Right lung (tissue), 10 donors: ENCODE data around the gene PLEKHA4. TPM values are rescaled to one million over a fixed set of nuclear protein-coding genes. Genes with fewer than 3 reads are reported as not detected.
"Not testable (repeated sequence)": the region's sequence is repeated elsewhere in the genome, so short reads cannot be mapped to it uniquely, and the experiment has no call there.

Source experiments
- DNase-seq, 2 donors: peaks; one replicate each; pipeline ENCODE4 v3.0.0-alpha.2; 2013
- long read RNA-seq, 8 donors: transcript quantifications; one replicate each; lab custom pipeline, GENCODE V29; 2026
- polyA plus RNA-seq, 5 donors: library from polyadenylated mRNA; unstranded; fragments of 120-200 nt; gene quantifications; one replicate each; pipeline versions ENCODE4 v1.2.1 to v1.2.3, GENCODE V29; 2013; ENCODE audit warnings: inconsistent platforms in 1 of 5, low replicate concordance in 1 of 5; ENCODE audit not compliant: insufficient read length in 5 of 5, insufficient read depth in 1 of 5

PLEKHA4 gene, protein sequence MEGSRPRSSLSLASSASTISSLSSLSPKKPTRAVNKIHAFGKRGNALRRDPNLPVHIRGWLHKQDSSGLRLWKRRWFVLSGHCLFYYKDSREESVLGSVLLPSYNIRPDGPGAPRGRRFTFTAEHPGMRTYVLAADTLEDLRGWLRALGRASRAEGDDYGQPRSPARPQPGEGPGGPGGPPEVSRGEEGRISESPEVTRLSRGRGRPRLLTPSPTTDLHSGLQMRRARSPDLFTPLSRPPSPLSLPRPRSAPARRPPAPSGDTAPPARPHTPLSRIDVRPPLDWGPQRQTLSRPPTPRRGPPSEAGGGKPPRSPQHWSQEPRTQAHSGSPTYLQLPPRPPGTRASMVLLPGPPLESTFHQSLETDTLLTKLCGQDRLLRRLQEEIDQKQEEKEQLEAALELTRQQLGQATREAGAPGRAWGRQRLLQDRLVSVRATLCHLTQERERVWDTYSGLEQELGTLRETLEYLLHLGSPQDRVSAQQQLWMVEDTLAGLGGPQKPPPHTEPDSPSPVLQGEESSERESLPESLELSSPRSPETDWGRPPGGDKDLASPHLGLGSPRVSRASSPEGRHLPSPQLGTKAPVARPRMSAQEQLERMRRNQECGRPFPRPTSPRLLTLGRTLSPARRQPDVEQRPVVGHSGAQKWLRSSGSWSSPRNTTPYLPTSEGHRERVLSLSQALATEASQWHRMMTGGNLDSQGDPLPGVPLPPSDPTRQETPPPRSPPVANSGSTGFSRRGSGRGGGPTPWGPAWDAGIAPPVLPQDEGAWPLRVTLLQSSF
- 10 to 100 TPM; 12.9 to 23.2 (median 15.5) TPM for polyA plus RNA-seq
- long read RNA-seq, donor 1, partial matches to known transcripts = 0 of 4 reads
- long read RNA-seq, donor 1, other reads (novel, unspliced or antisense) = 0 of 4 reads
- long read RNA-seq, donor 2 = 0 reads
- long read RNA-seq, donor 3, partial matches to known transcripts = 0 of 1 reads
- long read RNA-seq, donor 3, other reads (novel, unspliced or antisense) = 0 of 1 reads
- long read RNA-seq, donor 4, partial matches to known transcripts = 125 of 126 reads
- long read RNA-seq, donor 4, other reads (novel, unspliced or antisense) = 0 of 126 reads
- long read RNA-seq, donor 5, partial matches to known transcripts = 0 of 6 reads
- long read RNA-seq, donor 5, other reads (novel, unspliced or antisense) = 0 of 6 reads
- long read RNA-seq, donor 6, partial matches to known transcripts = 203 of 227 reads
- long read RNA-seq, donor 6, other reads (novel, unspliced or antisense) = 22 of 227 reads
- long read RNA-seq, donor 7, partial matches to known transcripts = 340 of 376 reads
- long read RNA-seq, donor 7, other reads (novel, unspliced or antisense) = 35 of 376 reads
- long read RNA-seq, donor 8, partial matches to known transcripts = 0 of 2 reads
- long read RNA-seq, donor 8, other reads (novel, unspliced or antisense) = 0 of 2 reads

DNA sequence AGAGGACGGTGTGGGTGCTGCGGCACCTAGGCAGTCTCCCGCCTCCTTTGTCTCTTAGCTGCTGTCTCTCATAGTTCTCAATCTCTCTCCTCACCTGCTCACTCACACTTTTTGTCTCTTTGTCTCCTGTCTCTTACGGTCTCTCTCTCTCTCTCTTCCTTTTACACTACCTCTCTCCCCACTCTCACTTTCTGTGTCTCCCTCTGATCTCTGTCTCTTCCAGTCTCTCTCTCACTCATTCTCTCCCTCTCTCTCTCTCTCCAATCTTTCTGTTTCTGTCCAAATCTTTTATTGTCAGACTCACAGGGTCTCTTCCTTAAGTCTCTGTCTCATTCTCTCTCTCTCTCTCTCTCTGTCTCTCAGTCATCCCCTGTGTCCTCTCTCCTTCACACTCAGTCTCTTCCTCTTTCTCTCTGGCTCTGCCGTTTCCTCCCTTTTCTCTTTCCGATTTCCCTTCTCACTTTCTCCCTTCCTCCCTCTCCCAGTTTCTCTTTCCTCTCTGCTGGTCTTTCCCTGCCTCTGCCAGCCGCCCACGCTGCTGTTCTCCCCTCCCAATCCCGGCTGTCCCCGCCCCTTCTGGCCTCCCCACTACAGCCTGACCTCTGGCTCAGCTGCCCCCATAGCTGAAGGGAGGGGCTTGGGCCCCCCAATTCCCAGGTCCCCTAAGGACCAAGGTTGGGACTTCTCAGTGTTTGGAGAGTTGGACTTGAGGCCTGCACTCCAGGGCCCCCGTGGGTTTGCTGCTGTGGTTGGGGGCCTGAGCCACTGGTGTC lies at the start of gene PLEKHA4:
Gene PLEKHA4 (minus strand): TSS at position 504 of the 773 bp plus-strand sequence. CDS start 997 bp downstream, outside the sequence.
- DNase-seq = peak in 1 of 2 donors; percentile 45

DNA sequence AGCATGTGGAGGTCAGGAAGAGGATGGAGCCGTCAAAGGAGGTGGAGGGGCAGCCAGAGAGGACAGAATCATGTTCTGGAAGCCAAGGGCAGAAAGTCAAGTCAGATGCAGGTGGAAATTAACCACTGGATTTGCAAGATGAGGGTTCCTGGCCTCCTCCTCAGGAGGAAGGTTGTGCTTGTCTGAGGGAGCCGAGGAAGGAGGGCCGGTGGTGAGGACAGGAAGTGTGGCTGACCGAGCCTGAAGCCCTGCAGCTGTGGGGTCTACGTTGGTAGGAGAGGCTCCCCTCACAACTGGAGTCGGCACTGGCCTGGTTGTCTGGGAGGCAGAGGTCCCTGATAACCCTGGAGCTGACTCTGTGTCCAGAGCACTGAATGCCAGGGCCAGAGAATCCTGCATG lies 49.7 kb upstream of the PLEKHA4 start:
- DNase-seq = no peak

DNA sequence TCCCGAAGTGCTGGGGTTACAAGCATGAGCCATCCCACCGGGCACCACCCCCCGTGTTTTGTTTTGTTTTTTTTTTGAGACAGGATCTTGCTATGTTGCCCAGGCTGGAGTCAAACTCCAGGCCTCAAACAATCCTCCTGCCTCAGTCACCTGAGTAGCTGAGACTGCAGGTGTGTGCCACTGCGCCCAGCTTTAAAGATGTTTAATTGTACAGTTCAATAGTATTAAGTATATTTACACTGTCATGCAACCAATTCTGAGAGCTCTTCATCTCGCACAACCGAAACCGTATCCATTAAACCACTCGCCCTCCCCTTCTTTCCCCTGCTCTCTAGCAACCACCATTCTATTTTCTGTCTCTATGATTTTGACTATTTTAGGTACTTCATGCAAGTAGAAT lies 47.3 kb upstream of the PLEKHA4 start:
- DNase-seq = no peak

DNA sequence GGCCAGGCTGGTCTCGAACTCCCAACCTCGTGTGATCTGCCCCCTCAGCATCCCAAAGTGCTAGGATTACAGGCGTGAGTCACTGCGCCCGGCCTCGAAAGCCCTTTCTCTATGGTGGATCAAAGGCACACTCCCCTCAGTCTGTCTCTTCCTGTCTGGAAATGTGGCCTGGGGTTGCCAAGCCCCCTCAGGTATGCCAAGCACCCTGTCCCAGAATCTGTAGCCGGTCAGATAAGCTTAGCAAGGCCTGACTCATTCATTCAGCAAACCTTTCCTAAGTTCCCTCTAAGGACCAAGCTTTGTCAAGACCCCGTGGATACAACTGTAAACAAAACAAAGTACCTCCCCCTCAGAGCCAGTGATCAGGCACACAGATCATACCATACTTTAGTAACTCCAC lies 45.8 kb upstream of the PLEKHA4 start:
- no peak for DNase-seq

DNA sequence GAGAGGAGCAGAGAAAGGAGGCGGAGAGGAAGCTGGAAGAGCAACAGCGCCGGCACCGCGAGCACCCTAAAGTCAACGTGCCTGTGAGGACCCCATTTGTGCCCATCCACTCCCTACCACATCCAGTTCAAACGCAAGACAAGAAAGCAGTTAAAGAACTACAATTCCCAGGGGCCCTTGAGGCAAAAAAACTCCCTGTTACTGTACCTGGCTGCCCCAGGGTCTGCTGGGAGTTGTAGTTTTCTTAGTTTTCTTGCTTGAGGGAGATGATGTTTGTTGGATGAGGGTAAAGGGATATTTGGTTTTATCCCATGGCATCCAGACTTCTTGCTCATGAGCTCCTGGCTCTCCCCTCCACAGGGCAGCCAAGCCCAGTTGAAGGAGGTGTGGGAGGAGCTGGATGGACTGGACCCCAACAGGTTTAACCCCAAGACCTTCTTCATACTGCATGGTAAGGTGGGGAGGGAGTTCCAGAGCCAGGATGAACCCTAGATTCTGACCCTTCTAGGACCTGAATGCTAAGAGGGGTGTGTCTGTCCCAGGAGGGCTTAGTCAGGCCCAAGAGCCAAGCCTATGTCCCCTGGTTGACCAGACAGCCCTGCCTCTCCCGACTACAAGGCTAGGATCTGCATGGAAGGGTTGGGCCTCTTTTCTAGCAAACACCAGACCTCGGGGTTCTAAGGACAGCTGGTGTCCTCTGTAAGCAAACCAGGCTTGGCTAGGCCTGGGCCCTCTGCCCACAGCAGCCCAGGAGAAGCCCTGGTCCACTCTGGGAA lies 44.9 kb upstream of the PLEKHA4 start:
- DNase-seq = no peak

DNA sequence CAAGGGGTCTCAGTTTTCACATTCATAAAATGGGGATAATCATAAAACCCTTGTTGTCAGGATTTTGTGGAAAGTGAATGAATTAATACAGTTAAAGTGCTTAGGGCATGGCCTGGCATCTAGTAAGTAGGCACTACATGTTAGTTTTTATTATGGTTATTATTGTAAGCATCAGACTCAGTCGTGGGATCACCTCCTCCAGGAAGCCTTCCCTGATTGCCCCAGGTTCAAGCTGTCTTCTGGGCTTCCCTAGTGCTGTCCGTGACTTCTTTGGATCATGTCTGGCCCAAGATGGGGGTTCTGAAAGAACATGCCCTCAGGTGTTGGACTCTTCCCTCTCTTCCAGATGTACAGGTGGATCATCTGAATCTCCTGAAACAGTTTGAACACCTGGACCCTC lies 42.4 kb upstream of the PLEKHA4 start:
- no peak for DNase-seq

DNA sequence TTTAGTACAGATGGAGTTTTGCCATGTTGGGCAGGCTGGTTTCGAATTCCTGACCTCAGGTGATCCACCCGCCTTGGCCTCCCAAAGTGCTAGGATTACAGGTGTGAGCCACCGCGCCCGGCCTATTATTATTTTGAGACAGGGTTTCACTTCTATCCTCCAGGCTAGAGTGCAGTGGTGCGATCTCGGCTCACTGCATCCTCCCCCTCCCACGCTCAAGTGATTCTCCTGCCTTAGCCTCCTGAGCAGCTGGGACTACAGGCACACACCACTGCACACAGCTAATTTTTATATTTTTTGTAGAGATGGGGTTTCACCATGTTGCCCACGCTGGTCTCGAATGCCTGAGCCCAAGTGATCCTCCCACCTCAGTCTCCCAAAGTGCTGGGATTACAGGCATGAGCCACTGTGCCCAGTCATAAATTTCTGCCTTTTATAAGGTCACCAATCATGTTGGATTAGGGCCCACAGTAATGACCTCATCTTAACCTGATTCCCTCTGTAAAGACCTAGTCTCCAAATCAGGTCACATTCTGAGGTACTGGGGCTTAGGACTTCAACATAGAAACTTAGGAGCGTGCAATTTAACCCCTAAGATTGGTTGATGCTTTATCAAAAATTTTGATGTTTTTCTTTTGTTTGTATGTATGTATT lies 41.1 kb upstream of the PLEKHA4 start:
- not testable (repeated sequence) for DNase-seq

DNA sequence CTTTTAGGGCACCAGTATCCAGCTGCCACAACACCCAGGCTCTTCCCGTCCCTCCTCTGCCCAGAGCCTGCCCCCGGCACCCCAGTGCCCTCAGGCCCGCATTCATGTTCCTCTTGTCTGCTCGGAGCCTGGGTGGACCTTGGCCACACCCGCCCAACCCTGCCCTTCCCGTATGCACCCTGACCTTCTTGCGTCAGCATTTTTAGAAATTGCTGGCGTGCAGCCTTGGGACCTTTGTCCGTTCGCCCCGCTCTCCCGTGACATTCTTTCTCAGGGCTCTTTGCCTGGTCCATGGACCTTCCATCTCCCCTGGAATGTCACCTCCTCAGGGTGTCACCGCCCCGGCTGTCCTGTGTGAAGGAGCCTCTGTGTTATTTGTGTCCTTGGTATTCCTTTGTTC lies 39.3 kb upstream of the PLEKHA4 start:
- no peak for DNase-seq

DNA sequence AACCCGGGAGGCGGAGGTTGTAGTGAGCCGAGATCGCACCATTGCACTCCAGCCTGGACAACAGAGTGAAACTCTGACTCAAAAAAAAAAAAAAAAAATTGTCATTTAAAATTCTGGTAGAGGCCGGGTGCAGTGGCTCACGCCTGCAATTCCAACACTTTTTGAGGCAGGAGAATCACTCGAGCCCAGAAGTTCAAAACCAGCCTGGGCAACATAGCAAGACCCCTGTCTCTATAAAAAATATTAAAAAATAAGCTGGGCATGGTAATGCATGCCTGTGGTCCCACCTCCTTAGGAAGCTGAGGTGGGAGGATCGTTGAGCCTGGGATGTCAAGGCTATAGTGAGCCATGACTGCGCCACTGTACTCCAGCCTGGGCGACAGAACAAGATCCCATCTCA lies 37.9 kb upstream of the PLEKHA4 start:
- DNase-seq = no peak

DNA sequence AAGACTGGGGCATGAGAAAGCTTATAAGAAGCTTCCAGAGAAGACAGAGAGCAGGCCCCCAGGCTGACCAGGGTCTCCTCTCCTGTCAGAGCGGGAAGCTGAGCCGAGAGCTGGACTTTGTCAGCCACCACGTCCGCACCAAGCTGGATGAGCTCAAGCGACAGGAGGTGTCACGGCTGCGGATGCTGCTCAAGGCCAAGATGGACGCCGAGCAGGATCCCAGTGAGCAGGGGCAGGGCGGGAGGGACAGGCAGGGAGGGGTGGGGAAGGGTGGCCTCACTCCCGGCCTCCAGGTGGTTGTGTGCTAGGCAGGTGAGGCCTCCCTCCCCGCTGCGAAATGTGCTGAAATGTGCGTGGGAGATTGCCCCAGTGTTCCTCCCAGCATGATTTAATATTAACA lies 37.2 kb upstream of the PLEKHA4 start:
- DNase-seq = no peak

DNA sequence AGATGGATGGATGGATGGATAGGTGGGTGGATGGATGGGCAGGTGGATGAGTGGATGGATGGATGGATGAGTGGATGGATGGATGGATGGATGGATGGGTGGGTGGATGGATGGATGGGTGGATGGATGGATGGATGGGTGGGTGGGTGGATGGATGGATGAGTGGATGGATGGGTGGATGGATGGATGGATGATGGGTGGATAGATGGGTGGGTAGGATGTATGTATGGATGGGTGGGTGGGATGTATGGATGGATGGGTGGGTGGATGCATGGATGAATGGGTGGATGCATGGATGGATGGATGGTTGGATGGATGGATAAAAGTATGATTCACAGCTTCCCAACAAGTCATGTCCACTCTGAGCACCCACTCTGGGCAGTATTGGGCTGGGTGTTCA lies 35.4 kb upstream of the PLEKHA4 start:
- DNase-seq = not testable (repeated sequence)

DNA sequence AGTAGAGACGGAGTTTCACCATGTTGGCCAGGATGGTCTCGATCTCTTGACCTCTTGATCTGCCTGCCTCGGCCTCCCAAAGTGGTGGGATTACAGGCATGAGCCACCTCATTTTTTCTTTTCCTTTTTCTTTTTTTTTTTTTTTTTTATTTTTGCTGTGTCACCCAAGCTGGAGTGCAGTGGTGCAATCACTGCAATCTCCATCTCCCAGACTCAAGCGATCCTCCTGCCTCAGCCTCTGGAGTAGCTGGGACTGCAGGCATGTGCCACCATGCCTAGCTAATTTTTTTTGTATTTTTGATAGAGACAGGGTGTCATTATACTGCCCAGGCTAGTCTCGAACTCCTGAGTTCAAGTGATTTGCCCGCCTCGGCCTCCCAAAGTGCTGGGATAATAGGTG lies 33.9 kb upstream of the PLEKHA4 start:
- not testable (repeated sequence) for DNase-seq

DNA sequence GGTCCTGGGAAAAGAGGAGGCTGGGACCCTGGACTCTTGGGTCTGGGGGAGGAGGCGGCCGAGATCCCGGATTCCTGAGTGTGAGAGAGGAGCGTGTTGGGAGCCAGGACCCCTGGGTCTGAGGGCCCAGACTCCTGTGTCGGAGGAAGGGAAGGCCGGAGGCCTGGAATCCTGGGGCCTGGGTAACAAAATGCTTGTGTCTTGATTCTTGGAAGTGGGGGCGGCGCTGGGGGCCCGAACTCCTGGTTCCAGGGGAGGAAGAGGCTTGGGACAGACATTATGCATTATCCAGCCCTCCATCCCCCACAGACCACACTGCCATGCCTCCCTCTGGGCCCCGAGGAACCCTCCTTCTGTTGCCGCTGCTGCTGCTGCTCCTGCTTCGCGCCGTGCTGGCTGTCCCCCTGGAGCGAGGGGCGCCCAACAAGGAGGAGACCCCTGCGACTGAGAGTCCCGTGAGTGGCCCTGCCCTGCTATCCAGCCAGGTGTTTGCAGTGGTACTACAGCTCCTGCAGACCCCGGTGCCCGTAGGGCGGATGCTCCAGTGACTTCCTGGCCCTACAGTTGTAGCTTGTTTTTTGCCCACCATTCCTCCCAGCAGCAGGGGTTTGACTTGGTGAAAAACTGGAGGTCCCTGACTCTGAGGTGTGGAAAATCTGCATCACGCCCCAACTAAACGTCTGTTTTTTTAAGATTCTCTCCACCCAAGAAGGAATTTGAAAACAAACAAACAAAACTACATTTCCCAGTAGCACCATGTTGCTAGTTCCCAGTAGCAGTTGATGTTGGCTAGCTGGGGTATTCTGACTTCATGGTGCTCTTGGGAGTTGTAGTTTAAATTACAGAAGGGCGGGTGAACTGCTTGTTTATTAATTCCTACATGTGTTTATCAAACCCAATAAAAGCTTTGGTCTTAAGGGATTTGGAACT lies 32.3 kb upstream of the PLEKHA4 start:
- DNase-seq = no peak

DNA sequence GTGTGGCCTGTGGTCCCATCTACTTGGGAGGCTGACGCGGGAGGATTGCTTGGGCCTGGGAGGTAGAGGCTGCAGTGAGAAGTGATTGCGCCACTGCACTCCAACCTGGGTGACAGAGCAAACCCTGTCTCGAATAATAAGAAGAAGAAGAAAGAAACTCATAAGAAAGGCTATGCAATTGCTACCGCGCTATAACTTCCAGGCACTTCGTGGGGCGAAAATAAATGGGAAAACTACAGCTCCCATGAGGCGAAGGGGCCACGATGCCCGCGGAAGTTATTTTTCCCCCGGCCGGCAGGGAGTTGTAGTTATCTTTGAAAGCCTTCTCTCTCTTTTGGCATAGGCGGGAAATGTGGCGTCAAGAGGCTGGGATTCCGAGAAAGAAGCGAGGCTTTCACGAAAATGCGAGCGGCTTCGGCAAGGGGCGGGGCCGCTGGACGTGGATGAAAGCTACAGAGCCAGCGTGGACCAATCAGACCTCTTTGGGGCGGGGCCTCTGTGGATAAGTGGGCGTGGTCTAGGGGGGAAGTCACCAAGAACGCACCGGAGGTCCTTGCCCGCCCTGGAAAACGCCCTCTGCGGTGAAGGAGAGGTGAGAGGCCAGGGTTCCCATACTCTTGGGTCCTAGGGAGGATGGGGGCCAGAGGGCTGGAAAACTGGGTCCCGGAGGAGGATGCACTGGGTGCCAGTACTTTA lies 31.5 kb upstream of the PLEKHA4 start, which contains the start of gene NUCB1:
Gene NUCB1 (plus strand): TSS at position 532 of the 696 bp plus-strand sequence. CDS start 485 bp downstream, outside the sequence.
- peak; percentile 99 for DNase-seq

DNA sequence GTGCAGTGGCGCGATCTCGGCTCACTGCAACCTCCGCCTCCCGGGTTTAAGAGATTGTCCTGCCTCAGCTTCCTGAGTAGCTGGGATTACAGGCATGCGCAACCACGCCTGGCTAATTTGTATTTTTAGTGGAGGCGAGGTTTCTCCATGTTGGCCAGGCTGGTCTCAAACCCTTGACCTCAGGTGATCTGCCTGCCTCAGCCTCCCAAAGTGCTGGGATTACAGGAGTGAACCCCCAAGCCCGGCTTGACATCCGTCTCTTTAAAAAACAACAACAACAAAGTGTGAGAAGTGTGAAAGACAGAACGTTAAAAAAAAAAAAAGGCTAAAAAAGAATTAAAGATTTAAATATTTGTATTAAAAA lies 31.0 kb upstream of the PLEKHA4 start:
- not testable (repeated sequence) for DNase-seq

DNA sequence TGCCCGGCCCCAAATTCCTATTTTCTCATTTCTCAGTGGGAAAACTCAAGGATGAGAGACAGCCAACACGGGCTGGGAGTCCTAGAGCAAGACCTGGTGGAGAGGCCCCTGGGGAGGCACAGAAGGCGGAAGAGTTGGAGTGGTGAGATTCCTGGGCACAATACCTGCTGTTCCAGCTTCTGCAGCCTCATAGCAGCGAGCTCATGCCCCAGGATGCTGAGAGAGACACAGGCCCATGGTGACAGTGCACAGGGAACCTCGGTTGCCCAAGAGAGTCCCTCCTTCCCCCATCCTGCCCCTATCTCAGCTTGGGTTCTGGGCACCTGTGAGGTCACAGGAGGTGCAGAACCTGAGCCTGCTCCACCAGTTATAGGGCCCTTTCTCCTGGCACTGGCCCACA lies 28.8 kb upstream of the PLEKHA4 start:
- DNase-seq = no peak

DNA sequence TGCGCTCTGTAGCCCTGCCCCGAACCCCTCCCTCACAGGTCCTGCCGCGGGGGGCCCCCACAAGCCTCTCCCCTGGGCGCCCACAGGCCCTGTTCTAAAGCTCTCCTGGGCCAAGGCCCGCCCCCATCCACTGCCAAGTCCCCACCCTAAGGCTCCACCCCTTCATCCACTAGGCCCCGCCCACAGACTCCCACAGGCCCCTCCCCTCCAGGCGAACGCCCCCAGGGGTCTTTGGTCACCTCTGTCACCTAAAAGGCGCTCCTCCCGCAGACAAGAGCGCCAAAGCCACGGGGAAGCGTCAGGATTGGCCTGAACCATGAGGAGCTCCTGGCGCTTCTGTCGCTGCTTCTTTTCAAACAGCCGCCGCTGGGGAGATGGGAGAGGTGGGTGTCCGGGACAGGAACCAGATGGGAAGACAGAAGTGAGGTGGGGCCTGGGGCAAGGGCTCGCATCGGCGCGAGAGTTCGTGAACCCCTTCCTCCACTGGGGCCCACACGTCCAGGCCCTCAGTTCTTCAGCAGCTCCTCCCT lies 27.8 kb upstream of the PLEKHA4 start:
- DNase-seq = peak in 1 of 2 donors; percentile 46
